CD14-positive monocyte (primary cell): Measurements from ENCODE around the gene VWC2L. TPM values are rescaled to one million over a fixed set of nuclear protein-coding genes. Genes with fewer than 3 reads are reported as not detected.

Experiments
- DNase-seq, 3 donors: peaks; one replicate each; pipeline ENCODE4 v3.0.0-alpha.2; 2011 to 2022
- H2AFZ ChIP-seq: 2 replicates; pipeline ENCODE4 v1.6.0; 2012; ENCODE audit warnings: mild to moderate bottlenecking, low read depth, low read length, inconsistent platforms; ENCODE audit not compliant: insufficient read depth, poor library complexity, severe bottlenecking
- H3K27ac ChIP-seq, 2 donors: 1 replicate in 1 of 2; 2 replicates in 1 of 2; pipeline ENCODE4 v1.5.1; 2012 to 2013; ENCODE audit warnings: low read length in 2 of 2, control low read depth in 1 of 2, inconsistent platforms in 1 of 2, low read depth in 1 of 2, mild to moderate bottlenecking in 1 of 2
- H3K27me3 ChIP-seq, 2 donors: one replicate each; pipeline versions ENCODE4 v1.6.0 to v1.6.1; 2011 to 2013; ENCODE audit warnings: low read length in 2 of 2; ENCODE audit not compliant: control insufficient read depth in 2 of 2, insufficient read depth in 2 of 2
- H3K36me3 ChIP-seq, 2 donors: replicated peaks in 1 of 2; 1 replicate in 1 of 2; 2 replicates in 1 of 2; pipeline versions ENCODE4 v1.5.1 to v1.6.1; 2012 to 2013; ENCODE audit warnings: low read length in 2 of 2, control low read depth in 1 of 2, inconsistent platforms in 1 of 2, mild to moderate bottlenecking in 1 of 2; ENCODE audit not compliant: insufficient read depth in 2 of 2, control insufficient read depth in 1 of 2
- H3K4me1 ChIP-seq, 2 donors: 1 replicate in 1 of 2; 2 replicates in 1 of 2; pipeline versions ENCODE4 v1.5.1 to v1.6.1; 2012 to 2013; ENCODE audit warnings: low read length in 2 of 2, control low read depth in 1 of 2, inconsistent platforms in 1 of 2, mild to moderate bottlenecking in 1 of 2, moderate library complexity in 1 of 2; ENCODE audit not compliant: insufficient read depth in 2 of 2, control insufficient read depth in 1 of 2
- H3K4me2 ChIP-seq: replicated peaks from 2 replicates; pipeline ENCODE3; 2012; ENCODE audit warnings: low read length, moderate library complexity, mild to moderate bottlenecking; ENCODE audit not compliant: poor library complexity, severe bottlenecking; ENCODE audit errors: extremely low read depth
- H3K4me3 ChIP-seq, 3 experiments: fragments of 200-600 bp in 1 of 3; sonication (generic) in 1 of 3; replicated peaks in 1 of 3; 1 replicate in 2 of 3; 2 replicates in 1 of 3; pipeline ENCODE4 v1.5.1; 2011 to 2013; ENCODE audit warnings: low read length in 3 of 3, mild to moderate bottlenecking in 3 of 3, control low read depth in 2 of 3, low read depth in 2 of 3, inconsistent platforms in 1 of 3, moderate library complexity in 1 of 3
- H3K79me2 ChIP-seq: 2 replicates; pipeline ENCODE4 v1.6.0; 2012; ENCODE audit warnings: mild to moderate bottlenecking, control low read depth, inconsistent platforms, low read length, moderate library complexity; ENCODE audit not compliant: insufficient read depth
- H3K9ac ChIP-seq: 2 replicates; pipeline ENCODE4 v1.6.0; 2017; ENCODE audit warnings: low read length, mild to moderate bottlenecking; ENCODE audit not compliant: insufficient read depth, poor library complexity, severe bottlenecking
- H3K9me3 ChIP-seq, 2 donors: replicated peaks in 1 of 2; 1 replicate in 1 of 2; 2 replicates in 1 of 2; pipeline versions ENCODE4 v1.5.1 to v1.6.1; 2012 to 2013; ENCODE audit warnings: low read length in 2 of 2, control low read depth in 1 of 2; ENCODE audit not compliant: control insufficient read depth in 1 of 2, insufficient read depth in 1 of 2
- H4K20me1 ChIP-seq: 2 replicates; pipeline ENCODE4 v1.6.0; 2012; ENCODE audit warnings: mild to moderate bottlenecking, low read length, control low read depth, moderate library complexity; ENCODE audit not compliant: insufficient read depth
- H3K27ac Mint-ChIP-seq, 7 donors: one replicate each; pipeline ENCODE4 v1.8.0; 2020; ENCODE audit warnings: mild to moderate bottlenecking in 7 of 7, mixed read lengths in 7 of 7, moderate library complexity in 6 of 7, inconsistent platforms in 2 of 7
- H3K27me3 Mint-ChIP-seq, 3 donors: one replicate each; pipeline ENCODE4 v1.8.0; 2021 to 2022; ENCODE audit warnings: low read depth in 3 of 3, mild to moderate bottlenecking in 3 of 3, mixed read lengths in 3 of 3, moderate library complexity in 3 of 3, inconsistent platforms in 1 of 3
- H3K36me3 Mint-ChIP-seq, 2 donors: one replicate each; pipeline ENCODE4 v1.8.0; 2020; ENCODE audit warnings: mixed read lengths in 2 of 2, inconsistent platforms in 1 of 2, mild to moderate bottlenecking in 1 of 2
- H3K4me1 Mint-ChIP-seq: one replicate; pipeline ENCODE4 v1.8.0; 2020; ENCODE audit warnings: mild to moderate bottlenecking, mixed read lengths
- H3K4me3 Mint-ChIP-seq, 2 donors: one replicate each; pipeline ENCODE4 v1.8.0; 2020; ENCODE audit warnings: mild to moderate bottlenecking in 2 of 2, mixed read lengths in 2 of 2, moderate library complexity in 1 of 2
- H3K9me3 Mint-ChIP-seq, 7 donors: one replicate each; pipeline ENCODE4 v1.8.0; 2020 to 2022; ENCODE audit warnings: mixed read lengths in 7 of 7, mild to moderate bottlenecking in 6 of 7, moderate library complexity in 6 of 7, inconsistent platforms in 2 of 7
- WGBS: methylation state at CpG from one replicate; pipeline ENCODE4 v1.1.5; 2013; ENCODE audit warnings: missing lambda C conversion rate; ENCODE audit not compliant: insufficient coverage; 5-methylcytosine and 5-hydroxymethylcytosine counted together
- intact Hi-C, 2 donors: fragments of 100-400 bp; cut with micrococcal nuclease; formaldehyde crosslinking; loops; one replicate each; pipeline versions ENCODE4 v1.15.0 to v1.15.1; 2023
- polyA plus RNA-seq, 3 donors: library from polyadenylated mRNA; depleted of rRNA in 1 of 3; unstranded in 2 of 3; stranded (reverse) in 1 of 3; fragments of 300-500 nt in 2 of 3; fragments of >200 nt in 1 of 3; fragmentation: Illumina TruSeq in 2 of 3; gene quantifications; 1 replicate in 2 of 3; 2 replicates in 1 of 3; pipeline ENCODE4 v1.2.3, GENCODE V29; 2012 to 2021
- TF ChIP-seq, protein P1 (sequence below): fragments of 200-600 bp; IDR thresholded peaks from one replicate; pipeline ENCODE4 v1.8.0; 2022; ENCODE audit warnings: antibody characterized with exemption, mild to moderate bottlenecking

VWC2L gene
- polyA plus RNA-seq, 3 donors: not detected

GRCh38 chr2:214471382-214471781, 60.5 kb downstream of the VWC2L start:
- H3K4me3 Mint-ChIP-seq: no peak overlapping the region
- H3K27ac Mint-ChIP-seq: no peak overlapping the region
- H3K36me3 Mint-ChIP-seq: no peaks in the 10 kb centered on the region
- H3K4me1 Mint-ChIP-seq: no peaks in the 10 kb centered on the region
- Histone ChIP-seq H3K36me3 (no peaks in the 10 kb centered on the region), H3K27me3 (no peaks in the 10 kb centered on the region), H4K20me1 (no peaks in the 10 kb centered on the region), H3K9me3 (peaks cover 0 to 3% of the 10 kb centered on the region in 2 donors), H2AFZ (no peak overlapping the region), H3K4me1 (no peaks in the 10 kb centered on the region), H3K4me3 (no peak overlapping the region), H3K4me2 (no peak overlapping the region), H3K79me2 (no peaks in the 10 kb centered on the region), H3K9ac (no peak overlapping the region), H3K27ac (no peak overlapping the region)
- no peaks in the 10 kb centered on the region for H3K27me3 Mint-ChIP-seq
- WGBS: no CpG with 5 or more reads among the region's 1 CpG
- peaks cover 0 to 10% (median 0%) of the 10 kb centered on the region in 7 donors for H3K9me3 Mint-ChIP-seq
- DNase-seq: no peak
- intact Hi-C loops: no loop called here
- TF ChIP-seq, protein P1, sequence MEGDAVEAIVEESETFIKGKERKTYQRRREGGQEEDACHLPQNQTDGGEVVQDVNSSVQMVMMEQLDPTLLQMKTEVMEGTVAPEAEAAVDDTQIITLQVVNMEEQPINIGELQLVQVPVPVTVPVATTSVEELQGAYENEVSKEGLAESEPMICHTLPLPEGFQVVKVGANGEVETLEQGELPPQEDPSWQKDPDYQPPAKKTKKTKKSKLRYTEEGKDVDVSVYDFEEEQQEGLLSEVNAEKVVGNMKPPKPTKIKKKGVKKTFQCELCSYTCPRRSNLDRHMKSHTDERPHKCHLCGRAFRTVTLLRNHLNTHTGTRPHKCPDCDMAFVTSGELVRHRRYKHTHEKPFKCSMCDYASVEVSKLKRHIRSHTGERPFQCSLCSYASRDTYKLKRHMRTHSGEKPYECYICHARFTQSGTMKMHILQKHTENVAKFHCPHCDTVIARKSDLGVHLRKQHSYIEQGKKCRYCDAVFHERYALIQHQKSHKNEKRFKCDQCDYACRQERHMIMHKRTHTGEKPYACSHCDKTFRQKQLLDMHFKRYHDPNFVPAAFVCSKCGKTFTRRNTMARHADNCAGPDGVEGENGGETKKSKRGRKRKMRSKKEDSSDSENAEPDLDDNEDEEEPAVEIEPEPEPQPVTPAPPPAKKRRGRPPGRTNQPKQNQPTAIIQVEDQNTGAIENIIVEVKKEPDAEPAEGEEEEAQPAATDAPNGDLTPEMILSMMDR: no peak

GRCh38 chr2:214471990-214472389, 61.1 kb downstream of the VWC2L start:
- no peaks in the 10 kb centered on the region for H4K20me1 ChIP-seq
- H3K27ac ChIP-seq: no peak overlapping the region
- WGBS: no CpG with 5 or more reads among the region's 1 CpG
- H3K9ac ChIP-seq: no peak overlapping the region
- H3K9me3 ChIP-seq: peaks cover 0 to 3% of the 10 kb centered on the region in 2 donors
- H3K36me3 ChIP-seq: no peaks in the 10 kb centered on the region
- H3K4me2 ChIP-seq: no peak overlapping the region
- no peaks in the 10 kb centered on the region for H3K4me1 ChIP-seq
- H3K4me1 Mint-ChIP-seq: no peaks in the 10 kb centered on the region
- H3K27ac Mint-ChIP-seq: no peak overlapping the region
- peaks cover 0 to 10% (median 0%) of the 10 kb centered on the region in 7 donors for H3K9me3 Mint-ChIP-seq
- no peaks in the 10 kb centered on the region for H3K36me3 Mint-ChIP-seq
- no peaks in the 10 kb centered on the region for H3K27me3 Mint-ChIP-seq
- no peaks in the 10 kb centered on the region for H3K27me3 ChIP-seq
- H3K4me3 Mint-ChIP-seq: no peak overlapping the region
- intact Hi-C loops: no loop called here
- H3K4me3 ChIP-seq: no peak overlapping the region
- H3K79me2 ChIP-seq: no peaks in the 10 kb centered on the region
- no peak for DNase-seq
- H2AFZ ChIP-seq: no peak overlapping the region
- TF ChIP-seq, protein P1: no peak
